ENCODE data around the gene UBE2E2. TPM values are rescaled to one million over a fixed set of nuclear protein-coding genes. Genes with fewer than 3 reads are reported as not detected.
A peak's percentile ranks its signal among the peaks of the same experiment; 100 is the strongest.

Gene UBE2E2
- total RNA-seq, 1 experiment from 2014 or later = 9.5 TPM

- no peak for DNase-seq (ENCODE audit: low spot score)
Observed at GRCh38 chr3:23620638-23621015, 417.5 kb downstream of the UBE2E2 start.

- no peak for DNase-seq (ENCODE audit: low spot score)
Observed at GRCh38 chr3:23623844-23624243, 420.7 kb downstream of the UBE2E2 start.

GRCh38 chr3:23624305-23624704 lies 421.2 kb downstream of the UBE2E2 start:
- DNase-seq (ENCODE audit: low spot score) = no peak

- no peak for DNase-seq (ENCODE audit: low spot score)
Observed at GRCh38 chr3:23626442-23626841, 423.3 kb downstream of the UBE2E2 start.

GRCh38 chr3:23629181-23629894 lies 426.2 kb downstream of the UBE2E2 start:
- DNase-seq (ENCODE audit: low spot score) = peak; percentile 94

GRCh38 chr3:23633261-23633960 lies 430.3 kb downstream of the UBE2E2 start:
- DNase-seq (ENCODE audit: low spot score) = no peak

GRCh38 chr3:23637339-23637738 lies 434.2 kb downstream of the UBE2E2 start:
- DNase-seq (ENCODE audit: low spot score) = no peak

- DNase-seq (ENCODE audit: low spot score) = no peak
Observed at GRCh38 chr3:23640471-23641146, 437.5 kb downstream of the UBE2E2 start.
